Activated naive CD8-positive, alpha-beta T cell treated with anti-CD3 and anti-CD28 coated beads, Interleukin-2, amount 50 U/mL, for 24 hours (primary cell): Measurements from ENCODE around the gene ATG2B.

Experiments
- ATAC-seq: fragments of 150-1000 bp; cut with Tn5 transposase; one replicate; pipeline ENCODE4 v1.10.0; 2021
- DNase-seq: peaks from one replicate; pipeline ENCODE4 v3.0.0; 2021
- H3K27ac Mint-ChIP-seq: one replicate; pipeline ENCODE4 v1.8.0; 2021; ENCODE audit warnings: mild to moderate bottlenecking, mixed read lengths
- H3K27me3 Mint-ChIP-seq: one replicate; pipeline ENCODE4 v1.8.0; 2021; ENCODE audit warnings: mixed read lengths
- H3K36me3 Mint-ChIP-seq: one replicate; pipeline ENCODE4 v1.8.0; 2021; ENCODE audit warnings: low read depth, mixed read lengths
- H3K4me1 Mint-ChIP-seq: one replicate; pipeline ENCODE4 v1.8.0; 2021; ENCODE audit warnings: mixed read lengths
- H3K4me3 Mint-ChIP-seq: one replicate; pipeline ENCODE4 v1.8.0; 2021; ENCODE audit warnings: mild to moderate bottlenecking, moderate library complexity, mixed read lengths
- H3K9me3 Mint-ChIP-seq: one replicate; pipeline ENCODE4 v1.8.0; 2021; ENCODE audit warnings: mixed read lengths

Gene ATG2B

DNA sequence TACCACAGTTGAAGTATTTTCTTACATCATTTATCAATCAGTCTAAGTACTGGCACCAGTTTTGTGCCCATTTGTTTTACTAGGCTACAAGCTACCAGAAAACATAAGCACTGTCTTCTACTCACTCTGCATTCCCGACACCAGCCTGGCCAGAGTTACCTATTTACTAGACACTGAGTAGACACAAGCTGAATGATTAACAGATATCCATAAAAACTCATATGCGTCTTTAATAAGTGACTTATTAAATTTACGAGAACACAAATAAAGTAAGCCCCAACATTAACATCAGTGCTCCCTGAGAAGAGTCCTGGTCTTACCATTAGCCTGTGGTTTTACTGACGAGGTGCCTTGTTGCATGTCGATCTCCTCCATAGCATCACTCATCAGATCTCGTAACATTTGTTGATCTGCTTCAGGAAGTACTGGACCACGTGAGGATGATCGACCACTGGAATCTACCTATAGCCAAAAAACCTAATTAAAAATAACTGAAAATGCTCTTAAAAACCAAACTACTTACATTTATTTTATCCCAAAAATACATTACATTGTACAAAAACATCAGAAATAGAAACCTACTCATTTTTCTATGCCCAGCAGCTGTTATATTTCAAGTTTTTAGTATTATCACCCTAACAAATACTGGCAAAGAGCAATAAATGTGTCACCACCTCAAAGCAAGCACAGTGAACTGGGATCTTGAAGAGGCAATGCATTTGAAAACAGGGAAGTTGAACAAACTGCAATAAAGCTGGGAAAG is 53.8 kb downstream of the ATG2B start:
- H3K27ac Mint-ChIP-seq = no peak overlapping the region

DNA sequence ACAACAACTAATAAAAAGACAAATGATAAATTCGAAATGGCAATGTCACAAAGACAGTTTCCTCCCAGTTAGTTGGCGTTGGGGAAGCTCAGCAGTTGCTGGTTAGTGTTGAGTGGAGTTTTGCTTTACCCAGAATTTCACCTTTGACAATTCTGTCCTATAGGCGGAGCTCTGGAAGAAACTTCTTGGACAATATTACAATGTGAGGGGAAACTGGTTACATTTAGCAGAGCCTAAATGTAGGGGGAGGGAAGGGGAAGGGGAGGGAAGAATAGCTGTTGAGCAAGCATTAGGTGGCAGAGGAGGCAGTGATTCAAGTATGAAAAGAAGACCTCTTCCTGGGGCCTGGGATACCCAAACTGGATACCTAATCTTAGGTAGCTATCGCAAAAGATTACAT is 55.7 kb downstream of the ATG2B start:
- H3K9me3 Mint-ChIP-seq = no peaks in the 10 kb centered on the region
- H3K4me1 Mint-ChIP-seq = no peaks in the 10 kb centered on the region
- peaks cover 40% of the 10 kb centered on the region for H3K36me3 Mint-ChIP-seq
- no peak for ATAC-seq
- no peaks in the 10 kb centered on the region for H3K27me3 Mint-ChIP-seq
- no peak overlapping the region for H3K27ac Mint-ChIP-seq
- no peak for DNase-seq
- H3K4me3 Mint-ChIP-seq = no peak overlapping the region

More for the DNA sequence above, 53.8 kb downstream of the ATG2B start:
- Mint-ChIP-seq H3K36me3 (peaks cover 47% of the 10 kb centered on the region), H3K27me3 (no peaks in the 10 kb centered on the region), H3K9me3 (no peaks in the 10 kb centered on the region), H3K4me3 (no peak overlapping the region), H3K4me1 (no peaks in the 10 kb centered on the region)
- ATAC-seq (no peak), DNase-seq (no peak)

DNA sequence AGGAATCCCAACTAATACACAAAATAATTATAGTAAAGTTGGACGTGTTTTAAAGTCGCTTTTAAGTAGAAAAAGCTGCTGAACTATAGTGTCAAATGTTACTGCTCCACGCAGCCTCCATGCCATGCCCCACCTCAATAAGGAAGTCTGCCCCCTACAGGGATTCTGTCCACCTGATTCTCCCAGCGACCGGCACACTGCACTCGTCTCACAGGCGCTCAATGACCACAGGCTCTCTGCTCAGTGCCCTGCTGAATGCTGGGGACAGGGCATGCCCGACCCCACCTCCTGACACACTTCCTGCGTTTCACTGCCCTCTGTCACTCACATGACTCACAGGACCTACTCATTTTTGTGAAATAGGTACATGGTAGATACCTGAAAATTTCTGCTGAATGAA is 58.2 kb downstream of the ATG2B start:
- H3K27ac Mint-ChIP-seq = no peak overlapping the region
- no peaks in the 10 kb centered on the region for H3K9me3 Mint-ChIP-seq
- peaks cover 33% of the 10 kb centered on the region for H3K36me3 Mint-ChIP-seq
- no peak for DNase-seq
- H3K27me3 Mint-ChIP-seq = no peaks in the 10 kb centered on the region
- no peak for ATAC-seq
- no peak overlapping the region for H3K4me3 Mint-ChIP-seq
- no peaks in the 10 kb centered on the region for H3K4me1 Mint-ChIP-seq

DNA sequence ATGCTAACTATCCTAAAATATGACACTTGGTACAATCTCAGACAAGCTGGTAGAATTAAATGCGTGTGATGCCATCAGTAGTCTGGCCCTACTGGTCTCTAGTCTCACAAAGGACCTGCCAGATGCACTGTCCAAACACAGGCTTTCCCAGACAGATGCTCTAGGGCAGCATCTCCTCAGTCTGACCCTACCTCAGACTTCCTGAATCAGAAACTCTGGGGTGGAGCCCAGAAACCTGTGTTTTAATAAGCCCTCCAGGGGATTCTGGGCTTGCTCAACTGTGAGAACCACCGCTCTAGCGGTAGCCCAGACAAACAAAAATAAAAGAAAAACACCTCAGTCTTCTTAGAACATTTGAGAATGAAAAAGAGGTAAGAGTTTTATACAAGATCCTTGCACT is 59.2 kb downstream of the ATG2B start:
- no peaks in the 10 kb centered on the region for H3K9me3 Mint-ChIP-seq
- ATAC-seq (no peak), DNase-seq (no peak)
- no peaks in the 10 kb centered on the region for H3K4me1 Mint-ChIP-seq
- H3K27ac Mint-ChIP-seq = no peak overlapping the region
- no peak overlapping the region for H3K4me3 Mint-ChIP-seq
- H3K36me3 Mint-ChIP-seq = peaks cover 29% of the 10 kb centered on the region
- no peaks in the 10 kb centered on the region for H3K27me3 Mint-ChIP-seq

DNA sequence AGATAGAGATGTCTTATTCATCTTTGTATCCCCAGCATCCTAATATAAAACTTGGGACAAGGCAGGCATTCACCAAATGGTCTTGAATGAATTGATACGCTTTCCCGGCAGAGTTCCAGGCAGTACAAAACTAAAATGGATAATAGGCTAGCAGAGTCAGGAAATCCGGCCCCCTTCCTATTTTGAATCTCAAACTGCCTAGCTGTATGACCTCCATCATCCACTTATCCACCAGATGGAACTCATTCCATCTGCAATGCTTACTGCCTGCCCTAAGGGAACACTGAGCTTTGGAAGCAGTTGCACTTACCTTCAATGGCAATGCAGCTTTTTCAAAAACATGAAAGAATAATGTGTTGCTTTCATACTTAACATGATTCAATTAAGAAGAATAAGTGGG is 63.7 kb downstream of the ATG2B start:
- H3K36me3 Mint-ChIP-seq = peaks cover 16% of the 10 kb centered on the region
- no peaks in the 10 kb centered on the region for H3K4me1 Mint-ChIP-seq
- H3K27ac Mint-ChIP-seq = no peak overlapping the region
- no peak overlapping the region for H3K4me3 Mint-ChIP-seq
- H3K9me3 Mint-ChIP-seq = no peaks in the 10 kb centered on the region
- ATAC-seq = no peak
- DNase-seq = no peak
- H3K27me3 Mint-ChIP-seq = no peaks in the 10 kb centered on the region

DNA sequence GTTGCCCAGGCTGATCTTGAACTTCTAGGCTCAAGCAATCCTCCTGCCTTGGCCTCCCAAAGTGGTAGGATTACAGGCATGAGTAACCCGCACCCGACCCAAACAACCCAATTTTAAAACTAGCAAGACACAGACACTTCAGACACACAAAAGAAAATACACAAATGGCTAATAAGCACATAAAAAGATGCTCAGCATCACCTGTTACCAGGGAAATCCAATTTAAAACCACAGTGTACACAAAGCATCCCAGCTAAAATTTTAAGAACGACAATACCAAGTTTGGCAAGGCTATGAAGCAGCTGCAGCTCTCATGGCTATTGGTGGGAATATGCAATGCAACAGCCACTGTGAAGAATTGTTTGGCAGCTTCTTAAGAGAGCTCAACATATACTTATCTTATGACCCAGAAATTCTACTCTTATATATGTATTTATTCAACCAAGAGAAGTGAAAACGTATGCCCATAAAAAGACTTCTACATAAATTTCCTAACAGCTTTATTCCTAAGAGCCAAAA is 65.1 kb downstream of the ATG2B start:
- ATAC-seq (no peak), DNase-seq (no peak)
- no peaks in the 10 kb centered on the region for H3K9me3 Mint-ChIP-seq
- no peaks in the 10 kb centered on the region for H3K27me3 Mint-ChIP-seq
- peaks cover 14% of the 10 kb centered on the region for H3K36me3 Mint-ChIP-seq
- no peak overlapping the region for H3K27ac Mint-ChIP-seq
- H3K4me3 Mint-ChIP-seq = no peak overlapping the region
- H3K4me1 Mint-ChIP-seq = no peaks in the 10 kb centered on the region

DNA sequence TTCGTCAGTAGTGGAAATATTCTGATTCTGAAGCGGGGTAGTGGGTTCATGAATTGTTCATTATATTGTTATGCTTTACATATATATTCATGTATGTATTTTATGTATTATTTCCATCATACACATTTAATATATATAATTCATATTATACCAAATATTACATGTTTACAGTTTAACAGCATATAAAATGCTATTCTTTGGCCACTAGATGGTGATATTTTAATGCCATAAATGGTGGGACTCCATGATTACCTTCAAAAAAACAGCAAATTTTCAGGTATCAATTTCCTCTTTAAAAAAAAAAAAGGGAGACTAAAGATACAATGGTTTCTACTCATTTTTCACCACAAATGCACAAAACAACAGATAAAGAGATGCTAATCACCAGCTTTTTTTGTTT is 66.1 kb downstream of the ATG2B start:
- H3K9me3 Mint-ChIP-seq = no peaks in the 10 kb centered on the region
- DNase-seq = no peak
- no peak overlapping the region for H3K4me3 Mint-ChIP-seq
- H3K27me3 Mint-ChIP-seq = no peaks in the 10 kb centered on the region
- H3K27ac Mint-ChIP-seq = no peak overlapping the region
- no peak for ATAC-seq
- H3K4me1 Mint-ChIP-seq = no peaks in the 10 kb centered on the region
- H3K36me3 Mint-ChIP-seq = peaks cover 13% of the 10 kb centered on the region

DNA sequence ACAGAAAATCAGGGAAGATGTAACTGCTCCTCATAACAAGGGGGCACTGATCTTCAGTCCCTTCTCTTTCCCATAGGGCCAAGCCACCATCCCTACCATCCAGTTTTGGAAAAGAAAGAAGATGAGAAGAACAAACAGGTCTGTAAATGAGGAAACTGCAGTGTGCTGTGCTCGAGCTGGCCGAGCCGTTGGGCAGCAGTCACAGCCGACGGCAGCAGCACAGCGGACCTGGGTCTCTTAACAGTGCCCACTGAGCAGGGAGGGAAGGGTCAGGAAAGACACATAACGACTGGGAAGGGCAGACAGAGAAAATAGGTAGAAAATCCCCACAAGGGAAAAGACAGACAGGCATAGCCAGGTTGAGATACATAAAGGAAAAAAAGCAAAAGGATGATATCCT is 68.9 kb downstream of the ATG2B start:
- DNase-seq (no peak), ATAC-seq (no peak)
- Mint-ChIP-seq H3K27ac (no peak overlapping the region), H3K27me3 (no peaks in the 10 kb centered on the region), H3K4me3 (no peak overlapping the region), H3K9me3 (no peaks in the 10 kb centered on the region), H3K4me1 (no peaks in the 10 kb centered on the region), H3K36me3 (peaks cover 19% of the 10 kb centered on the region)

DNA sequence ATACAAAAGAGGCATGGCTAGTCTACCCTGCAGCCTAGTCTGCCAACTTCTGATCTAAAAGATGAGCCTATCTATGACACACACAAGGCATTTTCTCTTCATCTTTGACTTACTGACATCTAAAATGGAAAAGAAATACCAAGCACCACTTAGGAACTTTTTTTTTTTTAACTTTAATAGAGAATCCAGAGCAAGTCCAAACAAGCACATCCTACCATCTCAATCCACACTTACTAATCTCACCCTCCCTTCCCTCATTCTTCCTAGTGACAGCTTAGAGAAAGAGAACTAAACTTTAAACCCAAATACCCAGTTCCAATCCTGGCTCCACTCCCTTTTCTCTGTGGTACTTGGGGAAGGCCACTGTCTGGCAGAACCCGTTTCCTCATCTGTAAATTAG is 75.3 kb downstream of the ATG2B start:
- no peaks in the 10 kb centered on the region for H3K4me1 Mint-ChIP-seq
- DNase-seq = no peak
- no peak overlapping the region for H3K4me3 Mint-ChIP-seq
- no peaks in the 10 kb centered on the region for H3K9me3 Mint-ChIP-seq
- H3K27me3 Mint-ChIP-seq = no peaks in the 10 kb centered on the region
- H3K36me3 Mint-ChIP-seq = peaks cover 29% of the 10 kb centered on the region
- no peak overlapping the region for H3K27ac Mint-ChIP-seq
- ATAC-seq = no peak

DNA sequence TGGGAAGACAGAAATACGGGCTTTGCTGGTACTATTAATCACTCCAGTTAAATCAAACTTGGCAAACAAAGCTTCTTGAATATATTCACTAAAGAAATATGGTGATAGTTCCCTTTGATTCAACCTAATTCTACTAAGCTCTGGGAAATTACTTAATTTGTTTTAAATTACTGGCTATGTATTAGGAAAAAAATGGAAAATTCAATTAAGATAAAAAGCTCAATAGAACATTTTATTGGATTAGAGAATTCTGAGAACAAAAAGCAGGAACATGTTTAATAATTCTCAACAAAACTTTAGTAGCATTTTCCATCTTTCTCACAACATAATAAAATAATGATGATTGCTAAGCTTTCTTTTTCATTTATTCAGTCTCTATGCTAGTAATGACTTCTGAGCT is 76.9 kb downstream of the ATG2B start:
- Mint-ChIP-seq H3K36me3 (peaks cover 24% of the 10 kb centered on the region), H3K4me3 (no peak overlapping the region), H3K4me1 (no peaks in the 10 kb centered on the region), H3K27me3 (no peaks in the 10 kb centered on the region), H3K9me3 (no peaks in the 10 kb centered on the region), H3K27ac (no peak overlapping the region)
- DNase-seq (no peak), ATAC-seq (no peak)

DNA sequence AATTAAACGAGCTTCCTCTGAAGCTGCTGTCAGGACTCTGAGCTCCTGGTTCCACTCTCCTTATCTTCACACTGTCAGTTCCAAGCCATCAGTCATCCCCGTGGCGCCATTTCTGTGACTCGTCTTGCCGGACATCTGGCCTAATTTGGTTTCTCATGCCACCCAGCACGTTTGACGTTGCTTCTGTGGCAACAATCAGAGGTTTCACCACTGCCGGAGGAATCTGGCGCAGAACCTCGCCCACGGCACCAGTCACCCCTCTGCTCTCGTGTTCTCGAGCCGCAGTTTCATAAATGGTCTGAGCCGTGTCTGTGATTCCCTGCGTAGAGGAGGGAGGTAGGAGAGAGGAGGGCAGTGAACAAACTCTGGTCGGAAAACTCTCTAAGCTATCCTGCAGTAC is 77.5 kb downstream of the ATG2B start:
- no peaks in the 10 kb centered on the region for H3K27me3 Mint-ChIP-seq
- H3K36me3 Mint-ChIP-seq = peaks cover 23% of the 10 kb centered on the region
- DNase-seq (no peak), ATAC-seq (no peak)
- no peaks in the 10 kb centered on the region for H3K9me3 Mint-ChIP-seq
- no peak overlapping the region for H3K27ac Mint-ChIP-seq
- H3K4me3 Mint-ChIP-seq = no peak overlapping the region
- no peaks in the 10 kb centered on the region for H3K4me1 Mint-ChIP-seq

DNA sequence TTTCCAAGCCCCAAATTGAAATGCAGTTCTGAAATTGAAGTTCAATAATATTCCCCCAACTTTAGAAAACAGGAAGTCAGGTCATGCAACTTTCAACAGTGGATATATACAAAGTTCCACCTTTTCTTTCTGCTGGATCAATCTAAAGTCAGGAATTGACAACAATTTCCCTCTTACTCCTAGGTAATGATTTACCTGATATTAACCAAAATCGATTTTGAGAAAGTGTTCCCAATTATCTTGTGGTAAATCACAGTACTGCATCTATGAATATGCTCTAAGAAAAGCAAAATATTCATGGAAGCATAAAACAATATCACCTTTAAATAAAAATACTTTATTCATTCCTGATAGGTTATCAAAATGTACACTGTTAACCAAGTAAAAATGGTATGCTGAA is 78.7 kb downstream of the ATG2B start:
- H3K36me3 Mint-ChIP-seq = peaks cover 19% of the 10 kb centered on the region
- DNase-seq (no peak), ATAC-seq (no peak)
- no peaks in the 10 kb centered on the region for H3K9me3 Mint-ChIP-seq
- H3K4me1 Mint-ChIP-seq = no peaks in the 10 kb centered on the region
- H3K27me3 Mint-ChIP-seq = no peaks in the 10 kb centered on the region
- H3K4me3 Mint-ChIP-seq = no peak overlapping the region
- H3K27ac Mint-ChIP-seq = no peak overlapping the region

DNA sequence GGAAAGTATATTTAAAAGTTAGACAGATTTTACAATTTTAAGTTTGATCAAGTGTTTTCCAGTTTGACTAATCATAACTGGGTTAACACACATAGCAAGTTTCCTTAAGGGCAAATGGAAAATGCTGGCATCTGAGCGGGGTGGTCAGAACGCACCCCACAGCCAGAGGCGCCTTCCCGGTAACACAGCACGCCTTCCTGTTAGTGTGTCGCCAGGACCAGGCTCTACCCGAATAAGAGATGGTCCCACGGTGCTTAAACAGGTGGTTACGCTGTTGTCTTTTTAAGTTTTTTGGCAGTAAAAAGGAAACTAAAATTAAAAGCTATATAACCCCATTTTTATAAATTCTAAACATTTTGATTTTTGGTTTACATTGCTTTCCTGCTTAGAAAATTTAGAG is 79.1 kb downstream of the ATG2B start:
- H3K27me3 Mint-ChIP-seq = no peaks in the 10 kb centered on the region
- no peaks in the 10 kb centered on the region for H3K4me1 Mint-ChIP-seq
- peaks cover 16% of the 10 kb centered on the region for H3K36me3 Mint-ChIP-seq
- no peak for ATAC-seq
- no peak overlapping the region for H3K4me3 Mint-ChIP-seq
- no peak for DNase-seq
- H3K9me3 Mint-ChIP-seq = no peaks in the 10 kb centered on the region
- no peak overlapping the region for H3K27ac Mint-ChIP-seq

DNA sequence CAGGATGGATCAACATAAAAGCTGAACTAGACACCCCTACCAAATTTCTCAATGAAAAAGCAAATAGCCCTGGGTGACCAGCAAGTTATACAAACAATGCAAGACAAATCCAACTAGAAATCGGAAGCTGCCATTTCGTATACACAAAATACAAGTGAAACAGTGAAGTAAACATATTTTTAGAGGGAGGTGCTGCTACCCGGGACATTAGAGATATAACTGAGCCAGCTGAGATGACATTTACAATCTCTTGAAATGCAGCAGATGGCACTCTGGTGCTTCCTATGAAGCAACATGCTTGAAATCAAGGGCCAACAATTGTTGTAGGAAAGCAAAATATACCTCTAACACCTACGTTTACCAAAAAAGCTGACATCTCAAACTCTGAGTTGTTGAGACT is 81.7 kb downstream of the ATG2B start:
- peaks cover 7% of the 10 kb centered on the region for H3K36me3 Mint-ChIP-seq
- no peak overlapping the region for H3K27ac Mint-ChIP-seq
- ATAC-seq (no peak), DNase-seq (no peak)
- no peaks in the 10 kb centered on the region for H3K27me3 Mint-ChIP-seq
- peaks cover 10% of the 10 kb centered on the region for H3K9me3 Mint-ChIP-seq
- no peak overlapping the region for H3K4me3 Mint-ChIP-seq
- no peaks in the 10 kb centered on the region for H3K4me1 Mint-ChIP-seq

DNA sequence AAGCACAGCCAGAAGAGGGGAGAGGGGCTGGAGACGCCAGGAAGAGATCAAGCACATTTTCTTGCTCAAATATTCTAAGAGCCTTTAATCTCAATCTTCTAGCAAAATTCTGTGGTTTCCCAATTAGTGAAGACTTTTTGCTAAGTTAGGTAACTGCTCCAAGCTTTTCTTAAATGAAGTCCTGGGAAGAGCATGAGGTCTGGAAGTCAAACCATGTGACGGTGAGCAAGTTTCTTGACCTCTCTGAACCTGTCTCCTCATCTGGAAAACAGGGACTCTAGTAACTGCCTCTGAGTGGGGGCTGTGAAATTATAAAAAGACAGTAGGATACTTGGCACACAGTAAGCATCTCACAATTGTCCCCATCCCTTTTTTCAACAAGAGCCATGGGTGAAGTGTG is 83.0 kb downstream of the ATG2B start:
- no peaks in the 10 kb centered on the region for H3K27me3 Mint-ChIP-seq
- no peak overlapping the region for H3K27ac Mint-ChIP-seq
- H3K4me3 Mint-ChIP-seq = no peak overlapping the region
- H3K4me1 Mint-ChIP-seq = no peaks in the 10 kb centered on the region
- peaks cover 2% of the 10 kb centered on the region for H3K36me3 Mint-ChIP-seq
- no peak for DNase-seq
- ATAC-seq = no peak
- H3K9me3 Mint-ChIP-seq = peaks cover 10% of the 10 kb centered on the region

DNA sequence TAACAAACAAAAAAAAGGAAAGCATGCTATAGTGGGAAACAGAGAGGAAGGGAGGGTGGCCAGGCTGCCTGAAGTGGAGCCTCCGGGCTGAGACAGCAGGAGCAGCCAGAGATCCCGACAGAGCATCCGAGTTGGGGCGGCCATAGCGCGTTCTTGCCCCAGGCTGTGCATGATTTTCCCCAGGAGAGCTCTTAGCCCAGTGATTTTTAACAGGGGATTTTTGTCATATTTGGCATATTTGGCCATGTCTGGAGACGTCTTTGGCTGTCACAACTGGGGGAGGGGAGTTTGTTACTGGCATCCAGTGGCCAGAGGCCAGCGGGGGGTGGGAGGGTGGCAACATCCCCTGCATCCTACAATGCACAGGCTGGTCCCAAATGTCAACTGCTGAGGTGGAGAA is 83.6 kb downstream of the ATG2B start:
- H3K27me3 Mint-ChIP-seq = no peaks in the 10 kb centered on the region
- H3K9me3 Mint-ChIP-seq = peaks cover 10% of the 10 kb centered on the region
- ATAC-seq (no peak), DNase-seq (no peak)
- no peak overlapping the region for H3K4me3 Mint-ChIP-seq
- no peak overlapping the region for H3K27ac Mint-ChIP-seq
- H3K36me3 Mint-ChIP-seq = peaks cover 2% of the 10 kb centered on the region
- no peaks in the 10 kb centered on the region for H3K4me1 Mint-ChIP-seq
